PC-3 (cell line): ENCODE results near the gene DUSP28. TPM values are rescaled to one million over a fixed set of nuclear protein-coding genes. Genes with fewer than 3 reads are reported as not detected.

ENCODE experiments used
- ATAC-seq: fragments of 200-7000 bp; cut with Tn5 transposase; 2 replicates; pipeline ENCODE4 v1.9.1; 2020; ENCODE audit warnings: mild to moderate bottlenecking, moderate library complexity
- BruUV-seq: library from RNA; stranded (reverse); fragments of 400-500 nt; replicated peaks from 2 replicates; lab custom pipeline; 2021; lab: Mats Ljungman, UMichigan
- CTCF ChIA-PET: fragments of 300-600 bp; sonication (Branson Sonifier 250); formaldehyde crosslinking; loops from one replicate; lab custom pipeline; 2022; ENCODE audit warnings: antibody characterized with exemption; lab: Charles Lee
- POLR2A ChIA-PET: fragments of 300-600 bp; sonication (Branson Sonifier 250); formaldehyde crosslinking; loops from one replicate; lab custom pipeline; 2022; ENCODE audit warnings: antibody characterized with exemption; ENCODE audit not compliant: unreplicated experiment; lab: Charles Lee
- DNase-seq: peaks from one replicate; pipeline ENCODE4 v3.0.0-alpha.2; 2015
- H2AFZ ChIP-seq: fragments of 300-600 bp; sonication (generic); 2 replicates; pipeline ENCODE4 v1.6.0; 2016; ENCODE audit warnings: antibody characterized with exemption, low read length
- H3F3A ChIP-seq: fragments of 300-600 bp; sonication (generic); one replicate; pipeline ENCODE4 v1.6.0; 2017; ENCODE audit warnings: antibody characterized with exemption, low read length, control low read depth, mild to moderate bottlenecking; ENCODE audit not compliant: unreplicated experiment
- H3K27ac ChIP-seq: fragments of 300-600 bp; sonication (generic); 2 replicates; pipeline ENCODE4 v1.5.1; 2016; ENCODE audit warnings: mild to moderate bottlenecking, low read length
- H3K27me3 ChIP-seq: fragments of 300-600 bp; sonication (generic); 2 replicates; pipeline ENCODE4 v1.6.1; 2016; ENCODE audit warnings: low read length, mixed read lengths
- H3K36me3 ChIP-seq: fragments of 300-600 bp; sonication (generic); 2 replicates; pipeline ENCODE4 v1.6.1; 2016; ENCODE audit warnings: low read depth, mixed run types, low read length, mixed read lengths
- H3K4me1 ChIP-seq: fragments of 300-600 bp; sonication (generic); 2 replicates; pipeline ENCODE4 v1.5.1; 2016; ENCODE audit warnings: low read length; ENCODE audit not compliant: insufficient read depth
- H3K4me2 ChIP-seq: fragments of 300-600 bp; sonication (generic); 2 replicates; pipeline ENCODE4 v1.6.0; 2016; ENCODE audit warnings: low read length
- H3K4me3 ChIP-seq: fragments of 300-600 bp; sonication (generic); 2 replicates; pipeline ENCODE4 v1.5.1; 2016; ENCODE audit warnings: mild to moderate bottlenecking, low read length, mixed read lengths
- H3K79me2 ChIP-seq: fragments of 300-600 bp; sonication (generic); 2 replicates; pipeline ENCODE4 v1.6.1; 2017; ENCODE audit warnings: low read length, mixed read lengths
- H3K9ac ChIP-seq: fragments of 300-600 bp; sonication (generic); 2 replicates; pipeline ENCODE4 v1.6.0; 2016; ENCODE audit warnings: mild to moderate bottlenecking, low read length
- H3K9me2 ChIP-seq: fragments of 300-600 bp; sonication (generic); replicated peaks from 2 replicates; pipeline ENCODE4 v1.6.1; 2016; ENCODE audit warnings: mixed run types, low read length, mixed read lengths
- H3K9me3 ChIP-seq: fragments of 300-600 bp; sonication (generic); 2 replicates; pipeline ENCODE4 v1.6.1; 2016; ENCODE audit warnings: low read length, mixed read lengths
- H4K20me1 ChIP-seq: fragments of 300-600 bp; sonication (generic); 2 replicates; pipeline ENCODE4 v1.6.1; 2016; ENCODE audit warnings: low read length, mixed read lengths
- CTCF ChIP-seq: fragments of 300-600 bp; sonication (generic); conservative IDR thresholded peaks from 2 replicates; pipeline ENCODE4 v1.5.1; 2017; ENCODE audit warnings: antibody characterized with exemption, low read depth, mild to moderate bottlenecking, low read length
- EZH2 ChIP-seq: fragments of 300-600 bp; sonication (generic); IDR thresholded peaks from one replicate; pipeline ENCODE4 v1.6.1; 2017; ENCODE audit warnings: antibody characterized with exemption, mild to moderate bottlenecking, low read length; ENCODE audit not compliant: unreplicated experiment
- EZH2phosphoT487 ChIP-seq: fragments of 300-600 bp; sonication (generic); IDR thresholded peaks from 2 replicates; pipeline ENCODE4 v1.6.1; 2018; ENCODE audit warnings: mild to moderate bottlenecking, antibody characterized with exemption, low read length, borderline replicate concordance
- intact Hi-C: fragments of 100-400 bp; cut with micrococcal nuclease; formaldehyde crosslinking; loops from 2 replicates; pipeline ENCODE4 v1.9.0; 2023
- total RNA-seq: library from RNA; depleted of rRNA; stranded (reverse); fragments of >200 nt; gene quantifications from 2 replicates; pipeline ENCODE4 v1.2.3, GENCODE V29; 2014

DUSP28 gene
- total RNA-seq, 1 experiment from 2014 or later, result 8.3 TPM

GRCh38 chr2:240577281-240578109, 17.3 kb downstream of the DUSP28 start:
- Histone ChIP-seq H3K79me2 (peaks cover 36% of the 10 kb centered on the region), H4K20me1 (no peaks in the 10 kb centered on the region; the same call in 1 of the 2 replicates), H3F3A (peaks cover 7% of the 10 kb centered on the region), H3K4me3 (no peak overlapping the region), H3K27me3 (no peaks in the 10 kb centered on the region), H3K27ac (no peak overlapping the region), H3K4me2 (no peak overlapping the region), H3K36me3 (peaks cover 4% of the 10 kb centered on the region; the same call in 1 of the 2 replicates), H3K9me2 (no peaks in the 10 kb centered on the region), H3K9me3 (no peaks in the 10 kb centered on the region), H2AFZ (no peak overlapping the region), H3K4me1 (peaks cover 38% of the 10 kb centered on the region), H3K9ac (no peak overlapping the region)
- intact Hi-C loops, result no loop called here
- TF ChIP-seq CTCF (no peak), EZH2phosphoT487 (no peak), EZH2 (no peak)
- BruUV-seq, result no TSS peak
- ChIA-PET POLR2A (no interaction called here), CTCF (no interaction called here)
- ATAC-seq (no peak), DNase-seq (no peak)

- peaks cover 4% of the 10 kb centered on the region; the same call in 1 of the 2 replicates for H3K36me3 ChIP-seq
- H3K9me2 ChIP-seq, result no peaks in the 10 kb centered on the region
- peaks cover 43% of the 10 kb centered on the region for H3K4me1 ChIP-seq
- POLR2A ChIA-PET, result no interaction called here
- peaks cover 7% of the 10 kb centered on the region for H3F3A ChIP-seq
- no peaks in the 10 kb centered on the region; the same call in 1 of the 2 replicates for H4K20me1 ChIP-seq
- H3K9ac ChIP-seq, result no peak overlapping the region
- no peaks in the 10 kb centered on the region for H3K9me3 ChIP-seq
- intact Hi-C loops, result no loop called here
- TF ChIP-seq EZH2 (no peak), EZH2phosphoT487 (no peak), CTCF (no peak)
- no peaks in the 10 kb centered on the region for H3K27me3 ChIP-seq
- H2AFZ ChIP-seq, result no peak overlapping the region
- no peak overlapping the region for H3K27ac ChIP-seq
- H3K4me2 ChIP-seq, result no peak overlapping the region
- no peak overlapping the region for H3K4me3 ChIP-seq
- DNase-seq (no peak), ATAC-seq (no peak)
- BruUV-seq, result no TSS peak
- CTCF ChIA-PET, result no interaction called here
- peaks cover 42% of the 10 kb centered on the region for H3K79me2 ChIP-seq
Measured at GRCh38 chr2:240578110-240578450, 17.9 kb downstream of the DUSP28 start.

GRCh38 chr2:240578488-240578887, 18.3 kb downstream of the DUSP28 start:
- BruUV-seq, result TSS peak; percentile 10
- ATAC-seq (no peak), DNase-seq (no peak)
- Histone ChIP-seq H3K9me2 (no peaks in the 10 kb centered on the region), H3F3A (peaks cover 7% of the 10 kb centered on the region), H3K4me2 (0 out of 2 replicates have a peak overlapping the region, but pooled peaks have one; percentile 79), H3K4me3 (no peak overlapping the region), H4K20me1 (no peaks in the 10 kb centered on the region; the same call in 1 of the 2 replicates), H3K36me3 (peaks cover 4% of the 10 kb centered on the region; the same call in 1 of the 2 replicates), H3K79me2 (peaks cover 46% of the 10 kb centered on the region), H3K9me3 (no peaks in the 10 kb centered on the region), H3K27me3 (no peaks in the 10 kb centered on the region), H3K9ac (no peak overlapping the region), H2AFZ (no peak overlapping the region), H3K4me1 (peaks cover 47% of the 10 kb centered on the region), H3K27ac (peak overlapping the region; percentile 91; the same call in 1 of the 2 replicates)
- CTCF ChIA-PET, result no interaction called here
- TF ChIP-seq CTCF (no peak), EZH2phosphoT487 (no peak), EZH2 (no peak)
- POLR2A ChIA-PET, result no interaction called here
- intact Hi-C loops, result no loop called here
